Liver (tissue), 9 donors: ENCODE data around the gene CCDC91. TPM values are rescaled to one million over a fixed set of nuclear protein-coding genes. Genes with fewer than 3 reads are reported as not detected.

Experiments used
- DNase-seq: peaks from one replicate; pipeline ENCODE4 v3.0.0-alpha.2; 2017; ENCODE audit warnings: low spot score
- H3K27ac ChIP-seq, 2 donors: one replicate each; pipeline ENCODE4 v1.7.0; 2013; ENCODE audit warnings: inconsistent platforms in 2 of 2, low read length in 2 of 2, control low read depth in 1 of 2, low read depth in 1 of 2, mild to moderate bottlenecking in 1 of 2
- H3K27me3 ChIP-seq, 4 donors: one replicate each; pipeline versions ENCODE4 v1.6.1 to v1.7.0; 2013; ENCODE audit warnings: low read length in 3 of 4, inconsistent platforms in 1 of 4, mild to moderate bottlenecking in 1 of 4, moderate library complexity in 1 of 4; ENCODE audit not compliant: control insufficient read depth in 4 of 4, insufficient read depth in 4 of 4
- H3K36me3 ChIP-seq, 4 donors: one replicate each; pipeline versions ENCODE4 v1.6.1 to v1.7.0; 2013; ENCODE audit warnings: low read length in 3 of 4, mild to moderate bottlenecking in 3 of 4, low read depth in 1 of 4, moderate library complexity in 1 of 4; ENCODE audit not compliant: control insufficient read depth in 4 of 4, insufficient read depth in 3 of 4
- H3K4me1 ChIP-seq, 4 donors: one replicate each; pipeline versions ENCODE4 v1.6.1 to v1.7.0; 2013; ENCODE audit warnings: low read length in 3 of 4, mild to moderate bottlenecking in 3 of 4, moderate library complexity in 1 of 4; ENCODE audit not compliant: control insufficient read depth in 4 of 4, insufficient read depth in 4 of 4
- H3K4me3 ChIP-seq, 3 donors: one replicate each; pipeline versions ENCODE4 v1.6.1 to v1.7.0; 2013; ENCODE audit warnings: low read length in 3 of 3, control low read depth in 1 of 3, low read depth in 1 of 3, mild to moderate bottlenecking in 1 of 3
- H3K9ac ChIP-seq, 2 donors: one replicate each; pipeline ENCODE4 v1.7.0; 2013; ENCODE audit warnings: low read length in 2 of 2, mild to moderate bottlenecking in 2 of 2, moderate library complexity in 2 of 2, control low read depth in 1 of 2, low read depth in 1 of 2
- H3K9me3 ChIP-seq, 4 donors: one replicate each; pipeline versions ENCODE4 v1.6.1 to v1.7.0; 2013; ENCODE audit warnings: low read length in 3 of 4; ENCODE audit not compliant: control insufficient read depth in 4 of 4
- ATF3 ChIP-seq: IDR thresholded peaks from 2 replicates; pipeline ENCODE4 v1.6.1; 2016; ENCODE audit warnings: antibody characterized with exemption
- EGR1 ChIP-seq, 2 donors: IDR thresholded peaks; 2 replicates each; pipeline ENCODE4 v1.6.1; 2016 to 2018; ENCODE audit warnings: antibody characterized with exemption in 2 of 2, low read depth in 2 of 2
- GABPA ChIP-seq, 2 donors: IDR thresholded peaks in 1 of 2; conservative IDR thresholded peaks in 1 of 2; 2 replicates each; pipeline ENCODE4 v1.6.1; 2016; ENCODE audit warnings: antibody characterized with exemption in 2 of 2, mild to moderate bottlenecking in 1 of 2, moderate library complexity in 1 of 2
- HNF4A ChIP-seq, 2 donors: conservative IDR thresholded peaks; 2 replicates each; pipeline ENCODE4 v1.6.1; 2016; ENCODE audit warnings: antibody characterized with exemption in 2 of 2, mild to moderate bottlenecking in 2 of 2
- HNF4G ChIP-seq: IDR thresholded peaks from 2 replicates; pipeline ENCODE4 v1.6.1; 2016; ENCODE audit warnings: antibody characterized with exemption
- JUND ChIP-seq, 2 donors: IDR thresholded peaks; 2 replicates each; pipeline ENCODE4 v1.6.1; 2016; ENCODE audit warnings: antibody characterized with exemption in 2 of 2
- MAX ChIP-seq: IDR thresholded peaks from 2 replicates; pipeline ENCODE4 v1.6.1; 2016; ENCODE audit warnings: antibody characterized with exemption
- NR2F2 ChIP-seq: IDR thresholded peaks from 2 replicates; pipeline ENCODE4 v1.6.1; 2016; ENCODE audit warnings: antibody characterized with exemption
- RAD21 ChIP-seq, 2 donors: IDR thresholded peaks; 2 replicates each; pipeline ENCODE4 v1.6.1; 2016; ENCODE audit warnings: antibody characterized with exemption in 2 of 2, mild to moderate bottlenecking in 2 of 2
- REST ChIP-seq: IDR thresholded peaks from 2 replicates; pipeline ENCODE4 v1.6.1; 2016; ENCODE audit warnings: antibody characterized with exemption, mild to moderate bottlenecking
- SP1 ChIP-seq: IDR thresholded peaks from 2 replicates; pipeline ENCODE4 v1.6.1; 2018; ENCODE audit warnings: antibody characterized with exemption, mild to moderate bottlenecking
- TAF1 ChIP-seq: conservative IDR thresholded peaks from 2 replicates; pipeline ENCODE4 v1.6.1; 2016; ENCODE audit warnings: antibody characterized with exemption, mild to moderate bottlenecking
- ZBTB33 ChIP-seq: IDR thresholded peaks from 2 replicates; pipeline ENCODE4 v1.6.1; 2016; ENCODE audit warnings: antibody characterized with exemption
- WGBS: extraction: QIAGEN DNeasy Blood & Tissue Kit; methylation state at CpG from one replicate; pipeline ENCODE4 v1.1.7; 2013; 5-methylcytosine and 5-hydroxymethylcytosine counted together
- polyA plus RNA-seq, 2 donors: library from polyadenylated mRNA; stranded (reverse) in 1 of 2; unstranded in 1 of 2; fragments of 200-250 nt in 1 of 2; fragments of >200 nt in 1 of 2; fragmentation: Nextera tagmentation in 1 of 2; extraction: Ambion mirVana in 1 of 2; gene quantifications; one replicate each; pipeline versions ENCODE4 v1.2.1 to v1.2.3, GENCODE V29; 2013 to 2015
- total RNA-seq, 2 donors: library from RNA; depleted of rRNA; stranded (reverse); fragments of >200 nt; gene quantifications; one replicate each; pipeline ENCODE4 v1.2.3, GENCODE V29; 2014
- donor health status: healthy.
- donor health status: healthy.
- donor health status: healthy.
- donor health status: healthy.
- donor health status: healthy.

The CCDC91 gene
- total and polyA plus RNA-seq, 4 donors, result 8.4 to 29.0 (median 15.1) TPM

GRCh38 chr12:28425526-28425925 is 235.3 kb downstream of the CCDC91 start (continued):
- no peak for TF ChIP-seq REST

- Histone ChIP-seq H3K4me1 (no peaks in the 10 kb centered on the region), H3K9ac (no peak overlapping the region), H3K27ac (no peak overlapping the region), H3K4me3 (no peak overlapping the region), H3K9me3 (no peaks in the 10 kb centered on the region), H3K27me3 (no peaks in the 10 kb centered on the region), H3K36me3 (no peaks in the 10 kb centered on the region)
- 93% methylated on average over 3 of the region's 3 CpGs for WGBS
- DNase-seq, result no peak
- TF ChIP-seq REST (no peak), EGR1 (IDR thresholded peaks at IDR 0.05; ENCODE audit: low read depth in 2 of 2) (no peak), HNF4A (conservative IDR thresholded peaks at IDR 0.05) (no peak), NR2F2 (no peak), TAF1 (no peak), ZBTB33 (no peak), SP1 (no peak), MAX (no peak), JUND (IDR thresholded peaks at IDR 0.05) (no peak), ATF3 (no peak), GABPA (IDR thresholded peaks at IDR 0.05 in 1 of 2, conservative IDR thresholded peaks at IDR 0.05 in 1 of 2) (no peak), HNF4G (no peak), RAD21 (IDR thresholded peaks at IDR 0.05) (no peak)
Observed at GRCh38 chr12:28427046-28427445, 236.8 kb downstream of the CCDC91 start.
